ENCODE results near the gene EXOC6B. TPM values are rescaled to one million over a fixed set of nuclear protein-coding genes. Genes with fewer than 3 reads are reported as not detected.
A peak's percentile ranks its signal among the peaks of the same experiment; 100 is the strongest.

Gene EXOC6B
- total RNA-seq, 1 experiment from 2014 or later: 40.1 TPM

- H3K56ac ChIP-seq (ENCODE audit: insufficient read length, low read depth, low read length): no peak overlapping the region
- H3K18ac ChIP-seq (ENCODE audit: insufficient read length, low read depth, low read length): no peak overlapping the region
- H3K9me3 ChIP-seq (ENCODE audit: control insufficient read depth, low read depth, low read length): no peaks in the 10 kb centered on the region
- H2BK15ac ChIP-seq (ENCODE audit: low read depth, low read length): no peak overlapping the region
- H3K27ac ChIP-seq (ENCODE audit: insufficient read length, low read depth, low read length): no peak overlapping the region
- WGBS (ENCODE audit: extremely low coverage, insufficient read length, low lambda C conversion rate): no CpG with 5 or more reads among the region's 16 CpGs
- no peaks in the 10 kb centered on the region for H3K4me1 ChIP-seq (ENCODE audit: insufficient read depth, low read length)
- no peak overlapping the region for H2AFZ ChIP-seq (ENCODE audit: low read length)
- H3K36me3 Mint-ChIP-seq (ENCODE audit: insufficient read depth in 1 of 3, low read depth in 3 of 3): no peaks in the 10 kb centered on the region; a peak in 1 of 7 replicates
- peaks cover under 1% of the 10 kb centered on the region for H3K23me2 ChIP-seq (ENCODE audit: insufficient read length, low read depth, low read length, poor library complexity, severe bottlenecking)
- no peak for TF ChIP-seq CTCF (conservative IDR thresholded peaks at IDR 0.05)
- H3K79me2 ChIP-seq (ENCODE audit: insufficient read depth, low read length): no peaks in the 10 kb centered on the region
- peaks cover 21% of the 10 kb centered on the region; the same call in 1 of the 2 replicates for H3K27me3 ChIP-seq (ENCODE audit: insufficient read depth, low read length)
- H4K20me1 ChIP-seq (ENCODE audit: control insufficient read depth, insufficient read depth, insufficient read length): peaks cover 5% of the 10 kb centered on the region
- H3K27me3 Mint-ChIP-seq (ENCODE audit: low read depth): peaks cover 66% of the 10 kb centered on the region
- no peak overlapping the region for H3K27ac Mint-ChIP-seq
- H2AK5ac ChIP-seq (ENCODE audit: insufficient read length, low read length): no peak overlapping the region
- H4K91ac ChIP-seq (ENCODE audit: insufficient read length, low read depth, low read length): no peak overlapping the region
- H3K4me3 Mint-ChIP-seq: no peak overlapping the region
- DNase-seq: peak; percentile 34
- no peak overlapping the region for H2BK12ac ChIP-seq (ENCODE audit: insufficient read length, low read depth, low read length)
- H3K14ac ChIP-seq (ENCODE audit: insufficient read depth, low read length): no peak overlapping the region
- H4K8ac ChIP-seq (replicated peaks; ENCODE audit: insufficient read length, low read depth, low read length): no peak overlapping the region
- no peak overlapping the region for H3T11ph ChIP-seq (ENCODE audit: low read length)
- no peaks in the 10 kb centered on the region for H3K79me1 ChIP-seq (ENCODE audit: insufficient read depth, low read depth, low read length, poor library complexity, severe bottlenecking)
- H3K9me3 Mint-ChIP-seq: no peaks in the 10 kb centered on the region
- peaks cover 8 to 13% of the 10 kb centered on the region in 2 experiments for H3K4me1 Mint-ChIP-seq
- H3K4ac ChIP-seq (ENCODE audit: low read depth, low read length): no peak overlapping the region
- no peak overlapping the region for H2BK120ac ChIP-seq (ENCODE audit: low read depth, low read length, poor library complexity, severe bottlenecking)
- H3K9ac ChIP-seq (ENCODE audit: extremely low read depth, insufficient read length, low read length): no peak overlapping the region
- H2BK5ac ChIP-seq (ENCODE audit: insufficient read length, low read length): no peak overlapping the region
- no peak overlapping the region for H4K5ac ChIP-seq (ENCODE audit: insufficient read length, low read depth, low read length)
- no peak overlapping the region for H3K23ac ChIP-seq (ENCODE audit: insufficient read length, low read depth, low read length)
- H3K4me2 ChIP-seq (ENCODE audit: insufficient read depth, insufficient read length, low read length): no peak overlapping the region
- H2BK20ac ChIP-seq (ENCODE audit: low read depth, low read length, poor library complexity, severe bottlenecking): no peak overlapping the region
Measured at GRCh38 chr2:72154386-72154975, 671.4 kb downstream of the EXOC6B start.
